HG03558 (cell line): Measurements from ENCODE around the gene TCEAL7.

Experiments
- ATAC-seq: cut with Tn5 transposase; IDR thresholded peaks from one replicate; pipeline ENCODE4 v1.9.1; 2021; ENCODE audit warnings: moderate number of reproducible peaks; ENCODE audit not compliant: unreplicated experiment; ENCODE audit errors: extremely low read depth

The TCEAL7 gene

GRCh38 chrX:103363046-103363445 is 33.0 kb downstream of the TCEAL7 start:
- ATAC-seq, result no peak

GRCh38 chrX:103367502-103367901 is 37.5 kb downstream of the TCEAL7 start:
- no peak for ATAC-seq

- ATAC-seq, result no peak
Observed at GRCh38 chrX:103369479-103369878, 39.4 kb downstream of the TCEAL7 start.

GRCh38 chrX:103372886-103373285 is 42.8 kb downstream of the TCEAL7 start:
- no peak for ATAC-seq

GRCh38 chrX:103373581-103373980 is 43.5 kb downstream of the TCEAL7 start:
- no peak for ATAC-seq

- ATAC-seq, result no peak
Observed at GRCh38 chrX:103376118-103376978, 46.3 kb downstream of the TCEAL7 start, which contains the start of gene BEX3. Gene BEX3 (plus strand): TSS chrX:103376538. CDS start chrX:103377522, 984 bp downstream.

- ATAC-seq, result no peak
Observed at GRCh38 chrX:103376979-103377324, 46.9 kb downstream of the TCEAL7 start.

GRCh38 chrX:103378990-103379389 is 49.0 kb downstream of the TCEAL7 start:
- no peak for ATAC-seq
